HEK293 (cell line): ENCODE results near the gene MAS1.

Experiments used
- CTCF ChIA-PET: fragments of 350-600 bp; formaldehyde crosslinking; extraction: SDS; loops from one replicate; lab custom pipeline; 2021; ENCODE audit warnings: antibody characterized with exemption; lab: Yijun Ruan, JAX
- POLR2A ChIA-PET: fragments of 300-600 bp; formaldehyde crosslinking; extraction: SDS; loops from one replicate; lab custom pipeline; 2020; ENCODE audit warnings: antibody characterized with exemption, inconsistent platforms; lab: Yijun Ruan, JAX
- H3K27ac ChIP-seq: fragments of 200-500 bp; sonication (Bioruptor generic); 2 replicates; pipeline ENCODE4 v1.5.1; 2014; ENCODE audit warnings: low read depth, low read length, control low read depth, inconsistent platforms; ENCODE audit errors: extremely low read depth
- H3K36me3 ChIP-seq, 2 experiments: fragments of 200-500 bp in 1 of 2; sonication (Bioruptor generic) in 1 of 2; 1 replicate in 1 of 2; 2 replicates in 1 of 2; pipeline ENCODE4 v1.5.1; 2014 to 2017; ENCODE audit warnings: inconsistent platforms in 2 of 2, low read length in 2 of 2; ENCODE audit not compliant: control insufficient read depth in 2 of 2, insufficient read depth in 1 of 2
- H3K4me1 ChIP-seq: fragments of 200-500 bp; sonication (Bioruptor generic); 2 replicates; pipeline ENCODE4 v1.5.1; 2014; ENCODE audit warnings: mild to moderate bottlenecking, low read length, inconsistent platforms; ENCODE audit not compliant: control insufficient read depth, insufficient read depth
- H3K4me3 ChIP-seq: 2 replicates; pipeline ENCODE4 v1.5.1; 2011; ENCODE audit warnings: low read depth, mild to moderate bottlenecking, control low read depth, low read length, moderate library complexity
- H3K9me3 ChIP-seq: fragments of 200-500 bp; sonication (Bioruptor generic); 2 replicates; pipeline ENCODE4 v1.5.1; 2014; ENCODE audit warnings: low read depth, low read length, inconsistent platforms; ENCODE audit not compliant: control insufficient read depth, insufficient read depth
- GLIS2 ChIP-seq: fragments of 450-650 bp; formaldehyde crosslinking; IDR thresholded peaks from 2 replicates; pipeline ENCODE4 v1.5.1; 2016; ENCODE audit warnings: missing biosample characterization, missing genetic modification characterization
- IKZF3 ChIP-seq: fragments of 450-650 bp; IDR thresholded peaks from 2 replicates; pipeline ENCODE4 v1.5.0; 2018; ENCODE audit warnings: missing biosample characterization, mild to moderate bottlenecking, missing genetic modification characterization, moderate library complexity
- KLF7 ChIP-seq: fragments of 450-650 bp; formaldehyde crosslinking; IDR thresholded peaks from 2 replicates; pipeline ENCODE4 v1.5.1; 2016; ENCODE audit warnings: missing biosample characterization, missing genetic modification characterization, borderline replicate concordance
- SCRT1 ChIP-seq: fragments of 450-650 bp; formaldehyde crosslinking; IDR thresholded peaks from 2 replicates; pipeline ENCODE4 v1.5.1; 2016; ENCODE audit warnings: missing biosample characterization, missing genetic modification characterization, borderline replicate concordance
- ZBTB20 ChIP-seq: fragments of 450-650 bp; formaldehyde crosslinking; IDR thresholded peaks from 2 replicates; pipeline ENCODE4 v1.5.1; 2016; ENCODE audit warnings: missing biosample characterization, missing genetic modification characterization
- ZFP37 ChIP-seq: fragments of 450-650 bp; formaldehyde crosslinking; IDR thresholded peaks from 2 replicates; pipeline ENCODE4 v1.5.1; 2016; ENCODE audit warnings: missing biosample characterization, missing genetic modification characterization
- ZNF202 ChIP-seq: fragments of 450-650 bp; formaldehyde crosslinking; IDR thresholded peaks from 2 replicates; pipeline ENCODE4 v1.5.1; 2016; ENCODE audit warnings: missing biosample characterization, missing genetic modification characterization, borderline replicate concordance
- ZNF311 ChIP-seq: fragments of 450-650 bp; formaldehyde crosslinking; IDR thresholded peaks from 2 replicates; pipeline ENCODE4 v1.5.1; 2017; ENCODE audit warnings: missing biosample characterization, missing genetic modification characterization, borderline replicate concordance
- ZNF514 ChIP-seq: fragments of 450-650 bp; formaldehyde crosslinking; IDR thresholded peaks from 2 replicates; pipeline ENCODE4 v1.5.1; 2016; ENCODE audit warnings: missing biosample characterization, missing genetic modification characterization
- ZNF677 ChIP-seq: fragments of 450-650 bp; IDR thresholded peaks from 2 replicates; pipeline ENCODE4 v1.5.0; 2018; ENCODE audit warnings: missing biosample characterization, mild to moderate bottlenecking, missing genetic modification characterization, moderate library complexity
- ZNF701 ChIP-seq: fragments of 450-650 bp; formaldehyde crosslinking; IDR thresholded peaks from 2 replicates; pipeline ENCODE4 v1.5.1; 2016; ENCODE audit warnings: missing biosample characterization, missing genetic modification characterization
- ZNF707 ChIP-seq: fragments of 450-650 bp; formaldehyde crosslinking; IDR thresholded peaks from 2 replicates; pipeline ENCODE4 v1.5.1; 2016; ENCODE audit warnings: missing biosample characterization, missing genetic modification characterization
- ZNF785 ChIP-seq: fragments of 450-650 bp; formaldehyde crosslinking; IDR thresholded peaks from 2 replicates; pipeline ENCODE4 v1.5.1; 2016; ENCODE audit warnings: missing biosample characterization, missing genetic modification characterization
- ZNF791 ChIP-seq: fragments of 450-650 bp; formaldehyde crosslinking; IDR thresholded peaks from 2 replicates; pipeline ENCODE4 v1.5.1; 2016; ENCODE audit warnings: missing biosample characterization, missing genetic modification characterization
- TF ChIP-seq, protein P1 (sequence below): fragments of 450-650 bp; formaldehyde crosslinking; IDR thresholded peaks from 2 replicates; pipeline ENCODE4 v1.5.1; 2016; ENCODE audit warnings: missing biosample characterization, missing genetic modification characterization
- TF ChIP-seq, protein P2 (sequence below): fragments of 450-650 bp; formaldehyde crosslinking; IDR thresholded peaks from 2 replicates; pipeline ENCODE4 v1.5.1; 2016; ENCODE audit warnings: missing biosample characterization, missing genetic modification characterization
- TF ChIP-seq, protein P3 (sequence below): fragments of 450-650 bp; formaldehyde crosslinking; IDR thresholded peaks from 2 replicates; pipeline ENCODE4 v1.5.0; 2017; ENCODE audit warnings: missing biosample characterization, missing genetic modification characterization, borderline replicate concordance
- TF ChIP-seq, protein P4 (sequence below): fragments of 450-650 bp; formaldehyde crosslinking; IDR thresholded peaks from 2 replicates; pipeline ENCODE4 v1.5.1; 2017; ENCODE audit warnings: missing biosample characterization, missing genetic modification characterization
- TF ChIP-seq, protein P5 (sequence below): fragments of 450-650 bp; formaldehyde crosslinking; IDR thresholded peaks from 2 replicates; pipeline ENCODE4 v1.5.1; 2016; ENCODE audit warnings: missing biosample characterization, missing genetic modification characterization
- TF ChIP-seq, protein P6 (sequence below): fragments of 450-650 bp; formaldehyde crosslinking; IDR thresholded peaks from 2 replicates; pipeline ENCODE4 v1.5.1; 2017; ENCODE audit warnings: missing biosample characterization, missing genetic modification characterization

The MAS1 gene

DNA sequence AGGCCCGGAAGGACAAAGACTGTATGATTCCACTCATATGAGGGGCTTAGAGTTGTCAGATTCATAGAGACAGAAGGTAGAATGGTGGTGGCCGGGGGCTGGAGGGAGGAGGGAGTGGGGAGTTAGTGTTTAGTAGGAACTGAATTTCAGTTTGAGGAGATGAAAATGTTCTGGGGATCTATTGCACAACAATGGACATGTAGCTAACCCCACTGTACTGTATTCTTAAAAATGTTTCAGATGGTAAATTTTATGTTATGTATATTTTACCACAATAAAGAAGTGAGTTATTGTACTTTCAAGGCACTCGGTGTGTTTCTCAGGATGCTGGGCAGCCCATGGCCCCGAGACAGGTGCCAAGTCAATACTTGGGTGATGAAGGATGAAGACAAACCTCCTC lies 25.4 kb downstream of the MAS1 start (continued):
- TF ChIP-seq, protein P1, sequence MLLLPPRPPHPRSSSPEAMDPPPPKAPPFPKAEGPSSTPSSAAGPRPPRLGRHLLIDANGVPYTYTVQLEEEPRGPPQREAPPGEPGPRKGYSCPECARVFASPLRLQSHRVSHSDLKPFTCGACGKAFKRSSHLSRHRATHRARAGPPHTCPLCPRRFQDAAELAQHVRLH, result no peak
- no peak for TF ChIP-seq GLIS2 (tag by site-specific recombination)
- TF ChIP-seq, all 188 proteins: peak for 0

DNA sequence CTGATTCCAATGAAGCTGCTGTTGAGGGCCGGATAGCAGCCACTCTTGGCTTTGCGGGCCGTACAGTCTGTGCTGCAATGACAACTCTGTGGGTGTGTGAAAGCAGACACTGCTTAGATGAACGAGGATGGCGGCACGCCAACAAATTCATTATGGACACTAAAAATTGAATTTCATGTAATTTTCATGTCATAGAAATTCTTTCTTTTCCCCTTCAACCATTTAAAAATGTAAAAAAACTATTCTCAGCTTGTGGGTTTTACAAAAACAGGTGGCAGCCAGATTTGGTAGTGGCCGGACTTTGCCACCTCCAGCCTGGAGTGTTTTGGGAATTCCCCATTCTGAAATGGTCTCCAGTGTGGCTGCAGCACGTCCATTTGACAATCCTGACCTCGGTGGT lies 26.0 kb downstream of the MAS1 start:
- CTCF ChIA-PET, result no interaction called here
- Histone ChIP-seq H3K27ac (no peak overlapping the region), H3K9me3 (no peaks in the 10 kb centered on the region), H3K4me3 (no peak overlapping the region), H3K4me1 (no peaks in the 10 kb centered on the region), H3K36me3 (no peaks in the 10 kb centered on the region)
- POLR2A ChIA-PET, result no interaction called here
- TF ChIP-seq, protein P2, sequence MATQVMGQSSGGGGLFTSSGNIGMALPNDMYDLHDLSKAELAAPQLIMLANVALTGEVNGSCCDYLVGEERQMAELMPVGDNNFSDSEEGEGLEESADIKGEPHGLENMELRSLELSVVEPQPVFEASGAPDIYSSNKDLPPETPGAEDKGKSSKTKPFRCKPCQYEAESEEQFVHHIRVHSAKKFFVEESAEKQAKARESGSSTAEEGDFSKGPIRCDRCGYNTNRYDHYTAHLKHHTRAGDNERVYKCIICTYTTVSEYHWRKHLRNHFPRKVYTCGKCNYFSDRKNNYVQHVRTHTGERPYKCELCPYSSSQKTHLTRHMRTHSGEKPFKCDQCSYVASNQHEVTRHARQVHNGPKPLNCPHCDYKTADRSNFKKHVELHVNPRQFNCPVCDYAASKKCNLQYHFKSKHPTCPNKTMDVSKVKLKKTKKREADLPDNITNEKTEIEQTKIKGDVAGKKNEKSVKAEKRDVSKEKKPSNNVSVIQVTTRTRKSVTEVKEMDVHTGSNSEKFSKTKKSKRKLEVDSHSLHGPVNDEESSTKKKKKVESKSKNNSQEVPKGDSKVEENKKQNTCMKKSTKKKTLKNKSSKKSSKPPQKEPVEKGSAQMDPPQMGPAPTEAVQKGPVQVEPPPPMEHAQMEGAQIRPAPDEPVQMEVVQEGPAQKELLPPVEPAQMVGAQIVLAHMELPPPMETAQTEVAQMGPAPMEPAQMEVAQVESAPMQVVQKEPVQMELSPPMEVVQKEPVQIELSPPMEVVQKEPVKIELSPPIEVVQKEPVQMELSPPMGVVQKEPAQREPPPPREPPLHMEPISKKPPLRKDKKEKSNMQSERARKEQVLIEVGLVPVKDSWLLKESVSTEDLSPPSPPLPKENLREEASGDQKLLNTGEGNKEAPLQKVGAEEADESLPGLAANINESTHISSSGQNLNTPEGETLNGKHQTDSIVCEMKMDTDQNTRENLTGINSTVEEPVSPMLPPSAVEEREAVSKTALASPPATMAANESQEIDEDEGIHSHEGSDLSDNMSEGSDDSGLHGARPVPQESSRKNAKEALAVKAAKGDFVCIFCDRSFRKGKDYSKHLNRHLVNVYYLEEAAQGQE (tag by site-specific recombination), result no peak
- no peak for TF ChIP-seq ZNF311 (tag by site-specific recombination)
- no peak for TF ChIP-seq ZNF785
- no peak for TF ChIP-seq ZNF514 (tag by site-specific recombination)
- TF ChIP-seq, protein P3, sequence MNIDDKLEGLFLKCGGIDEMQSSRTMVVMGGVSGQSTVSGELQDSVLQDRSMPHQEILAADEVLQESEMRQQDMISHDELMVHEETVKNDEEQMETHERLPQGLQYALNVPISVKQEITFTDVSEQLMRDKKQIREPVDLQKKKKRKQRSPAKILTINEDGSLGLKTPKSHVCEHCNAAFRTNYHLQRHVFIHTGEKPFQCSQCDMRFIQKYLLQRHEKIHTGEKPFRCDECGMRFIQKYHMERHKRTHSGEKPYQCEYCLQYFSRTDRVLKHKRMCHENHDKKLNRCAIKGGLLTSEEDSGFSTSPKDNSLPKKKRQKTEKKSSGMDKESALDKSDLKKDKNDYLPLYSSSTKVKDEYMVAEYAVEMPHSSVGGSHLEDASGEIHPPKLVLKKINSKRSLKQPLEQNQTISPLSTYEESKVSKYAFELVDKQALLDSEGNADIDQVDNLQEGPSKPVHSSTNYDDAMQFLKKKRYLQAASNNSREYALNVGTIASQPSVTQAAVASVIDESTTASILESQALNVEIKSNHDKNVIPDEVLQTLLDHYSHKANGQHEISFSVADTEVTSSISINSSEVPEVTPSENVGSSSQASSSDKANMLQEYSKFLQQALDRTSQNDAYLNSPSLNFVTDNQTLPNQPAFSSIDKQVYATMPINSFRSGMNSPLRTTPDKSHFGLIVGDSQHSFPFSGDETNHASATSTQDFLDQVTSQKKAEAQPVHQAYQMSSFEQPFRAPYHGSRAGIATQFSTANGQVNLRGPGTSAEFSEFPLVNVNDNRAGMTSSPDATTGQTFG (tag by site-specific recombination), result no peak
- TF ChIP-seq, protein P4, sequence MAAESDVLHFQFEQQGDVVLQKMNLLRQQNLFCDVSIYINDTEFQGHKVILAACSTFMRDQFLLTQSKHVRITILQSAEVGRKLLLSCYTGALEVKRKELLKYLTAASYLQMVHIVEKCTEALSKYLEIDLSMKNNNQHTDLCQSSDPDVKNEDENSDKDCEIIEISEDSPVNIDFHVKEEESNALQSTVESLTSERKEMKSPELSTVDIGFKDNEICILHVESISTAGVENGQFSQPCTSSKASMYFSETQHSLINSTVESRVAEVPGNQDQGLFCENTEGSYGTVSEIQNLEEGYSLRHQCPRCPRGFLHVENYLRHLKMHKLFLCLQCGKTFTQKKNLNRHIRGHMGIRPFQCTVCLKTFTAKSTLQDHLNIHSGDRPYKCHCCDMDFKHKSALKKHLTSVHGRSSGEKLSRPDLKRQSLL (tag by site-specific recombination), result no peak
- TF ChIP-seq ZNF791 (tag by site-specific recombination), result no peak
- TF ChIP-seq SCRT1, result no peak
- no peak for TF ChIP-seq ZFP37 (tag by site-specific recombination)
- TF ChIP-seq ZBTB20 (tag by site-specific recombination), result no peak
- TF ChIP-seq ZNF677 (tag by site-specific recombination), result no peak
- TF ChIP-seq ZNF707 (tag by site-specific recombination), result no peak
- TF ChIP-seq ZNF202, result no peak

DNA sequence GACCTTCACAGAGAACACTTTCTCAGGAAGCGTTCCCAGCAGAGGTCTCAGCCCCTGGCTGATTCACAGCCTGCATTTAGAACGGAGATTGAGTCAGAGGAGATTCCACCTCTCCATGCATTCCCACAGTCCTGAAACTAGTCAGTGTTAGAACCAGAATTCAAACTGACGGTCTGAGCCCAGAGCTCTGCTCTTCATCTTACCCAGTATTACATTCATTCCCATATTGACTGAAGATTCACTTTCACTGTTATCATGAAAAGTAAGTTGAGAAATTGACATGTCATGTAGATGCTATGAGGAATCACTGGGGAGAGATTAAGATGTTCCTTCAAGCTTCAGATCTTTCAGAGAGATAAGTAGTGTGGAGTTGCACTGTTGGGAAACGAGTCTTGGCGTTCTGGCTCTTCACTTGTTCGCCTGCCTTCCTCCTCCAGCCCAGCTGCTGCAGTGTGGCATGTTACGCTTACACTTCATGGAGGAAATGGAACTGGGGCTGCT lies 28.3 kb downstream of the MAS1 start:
- no peaks in the 10 kb centered on the region for H3K4me1 ChIP-seq
- POLR2A ChIA-PET, result no interaction called here

More for the DNA sequence above, 28.3 kb downstream of the MAS1 start:
- Histone ChIP-seq H3K36me3 (no peaks in the 10 kb centered on the region), H3K4me3 (no peak overlapping the region), H3K27ac (no peak overlapping the region)
- CTCF ChIA-PET, result no interaction called here
- no peak for TF ChIP-seq IKZF3 (tag by site-specific recombination)
- no peak for TF ChIP-seq KLF7 (tag by site-specific recombination)
- TF ChIP-seq ZNF701, result no peak
- TF ChIP-seq, protein P5, sequence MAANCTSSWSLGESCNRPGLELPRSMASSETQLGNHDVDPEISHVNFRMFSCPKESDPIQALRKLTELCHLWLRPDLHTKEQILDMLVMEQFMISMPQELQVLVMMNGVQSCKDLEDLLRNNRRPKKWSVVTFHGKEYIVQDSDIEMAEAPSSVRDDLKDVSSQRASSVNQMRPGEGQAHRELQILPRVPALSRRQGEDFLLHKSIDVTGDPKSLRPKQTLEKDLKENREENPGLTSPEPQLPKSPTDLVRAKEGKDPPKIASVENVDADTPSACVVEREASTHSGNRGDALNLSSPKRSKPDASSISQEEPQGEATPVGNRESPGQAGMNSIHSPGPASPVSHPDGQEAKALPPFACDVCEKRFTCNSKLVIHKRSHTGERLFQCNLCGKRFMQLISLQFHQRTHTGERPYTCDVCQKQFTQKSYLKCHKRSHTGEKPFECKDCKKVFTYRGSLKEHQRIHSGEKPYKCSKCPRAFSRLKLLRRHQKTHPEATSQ, result no peak
- TF ChIP-seq, protein P6, sequence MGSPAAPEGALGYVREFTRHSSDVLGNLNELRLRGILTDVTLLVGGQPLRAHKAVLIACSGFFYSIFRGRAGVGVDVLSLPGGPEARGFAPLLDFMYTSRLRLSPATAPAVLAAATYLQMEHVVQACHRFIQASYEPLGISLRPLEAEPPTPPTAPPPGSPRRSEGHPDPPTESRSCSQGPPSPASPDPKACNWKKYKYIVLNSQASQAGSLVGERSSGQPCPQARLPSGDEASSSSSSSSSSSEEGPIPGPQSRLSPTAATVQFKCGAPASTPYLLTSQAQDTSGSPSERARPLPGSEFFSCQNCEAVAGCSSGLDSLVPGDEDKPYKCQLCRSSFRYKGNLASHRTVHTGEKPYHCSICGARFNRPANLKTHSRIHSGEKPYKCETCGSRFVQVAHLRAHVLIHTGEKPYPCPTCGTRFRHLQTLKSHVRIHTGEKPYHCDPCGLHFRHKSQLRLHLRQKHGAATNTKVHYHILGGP (tag by site-specific recombination), result no peak
- TF ChIP-seq, all 188 proteins: peak for 0
- H3K9me3 ChIP-seq, result no peaks in the 10 kb centered on the region
